ENCODE measurements around the gene ELF2. TPM values are rescaled to one million over a fixed set of nuclear protein-coding genes. Genes with fewer than 3 reads are reported as not detected.

ELF2 gene
- total RNA-seq, 1 donor from 2014 or later, result 48.0 TPM

DNA sequence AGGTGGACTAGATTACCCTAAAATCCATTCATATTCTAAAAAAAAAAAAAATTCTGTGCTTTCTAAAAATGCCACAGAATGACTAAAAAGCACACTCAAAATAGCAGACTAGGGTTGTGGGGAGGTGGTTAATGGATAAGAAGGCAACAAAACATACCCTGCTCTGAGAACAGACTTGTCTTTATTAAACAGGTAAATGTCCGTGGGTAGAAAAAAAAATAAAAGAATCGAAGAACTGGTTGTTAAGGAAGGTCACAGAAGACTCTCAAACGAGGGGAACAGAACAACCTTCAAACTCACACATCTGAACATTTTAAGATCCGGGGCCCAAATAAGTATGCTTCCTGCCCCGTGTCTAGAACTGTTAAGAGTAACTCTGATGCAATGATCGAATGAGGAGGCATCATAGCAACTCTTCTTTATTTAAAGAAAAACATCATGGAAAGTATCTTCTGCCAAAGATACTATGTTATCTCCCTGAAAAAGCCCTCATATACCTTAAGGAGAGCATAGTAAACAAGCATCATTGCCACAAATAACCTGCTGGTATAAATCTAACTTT is 68.4 kb downstream of the ELF2 start:
- H3K27me3 Mint-ChIP-seq (ENCODE audit: unreplicated experiment), result peaks cover 2% of the 10 kb centered on the region
- no peaks in the 10 kb centered on the region for H3K36me3 Mint-ChIP-seq (ENCODE audit: low read depth, unreplicated experiment)
- H3K9me3 Mint-ChIP-seq (ENCODE audit: unreplicated experiment), result no peaks in the 10 kb centered on the region
- peaks cover 2% of the 10 kb centered on the region for H3K4me1 Mint-ChIP-seq (ENCODE audit: unreplicated experiment)
- peak overlapping the region; percentile 17 for H3K27ac Mint-ChIP-seq (ENCODE audit: unreplicated experiment)
- DNase-seq (ENCODE audit: low spot score), result no peak
- H3K4me3 Mint-ChIP-seq (ENCODE audit: unreplicated experiment), result no peak overlapping the region
- TF ChIP-seq CTCF (IDR thresholded peaks at IDR 0.05; ENCODE audit: unreplicated experiment), result no peak

GRCh38 chr4:139099366-139099982 is 77.5 kb downstream of the ELF2 start:
- H3K27me3 Mint-ChIP-seq (ENCODE audit: unreplicated experiment), result no peaks in the 10 kb centered on the region
- no peak overlapping the region for H3K4me3 Mint-ChIP-seq (ENCODE audit: unreplicated experiment)
- no peaks in the 10 kb centered on the region for H3K36me3 Mint-ChIP-seq (ENCODE audit: low read depth, unreplicated experiment)
- H3K9me3 Mint-ChIP-seq (ENCODE audit: unreplicated experiment), result no peaks in the 10 kb centered on the region
- H3K27ac Mint-ChIP-seq (ENCODE audit: unreplicated experiment), result no peak overlapping the region
- no peaks in the 10 kb centered on the region for H3K4me1 Mint-ChIP-seq (ENCODE audit: unreplicated experiment)
- peak; percentile 71 for DNase-seq (ENCODE audit: low spot score)
- peak; percentile 83 for TF ChIP-seq CTCF (IDR thresholded peaks at IDR 0.05; ENCODE audit: unreplicated experiment)

- no peak for TF ChIP-seq CTCF (IDR thresholded peaks at IDR 0.05; ENCODE audit: unreplicated experiment)
- Mint-ChIP-seq H3K27ac (ENCODE audit: unreplicated experiment) (no peak overlapping the region), H3K4me1 (ENCODE audit: unreplicated experiment) (no peaks in the 10 kb centered on the region), H3K27me3 (ENCODE audit: unreplicated experiment) (no peaks in the 10 kb centered on the region), H3K36me3 (ENCODE audit: low read depth, unreplicated experiment) (no peaks in the 10 kb centered on the region), H3K9me3 (ENCODE audit: unreplicated experiment) (no peaks in the 10 kb centered on the region), H3K4me3 (ENCODE audit: unreplicated experiment) (no peak overlapping the region)
- no peak for DNase-seq (ENCODE audit: low spot score)
Measured at GRCh38 chr4:139092271-139092670, 84.7 kb downstream of the ELF2 start.

DNA sequence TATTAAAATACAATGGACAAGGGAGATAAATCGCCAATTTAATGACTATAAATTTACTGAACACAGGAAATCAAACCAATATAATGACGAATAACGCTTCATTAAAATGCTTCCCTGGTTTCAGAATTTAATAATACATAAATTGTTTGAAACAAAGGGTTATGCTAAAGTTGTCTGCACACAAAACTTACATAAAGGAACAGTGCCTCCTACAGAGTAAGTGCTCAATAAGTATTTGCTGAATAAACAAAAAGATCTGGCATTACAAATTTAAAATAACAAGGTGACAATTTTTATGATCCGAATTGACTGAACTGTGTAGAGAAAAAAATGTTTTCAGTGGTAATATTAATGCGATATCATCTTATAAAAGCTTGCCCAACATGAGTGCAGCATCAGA is 91.9 kb downstream of the ELF2 start:
- H3K9me3 Mint-ChIP-seq (ENCODE audit: unreplicated experiment), result no peaks in the 10 kb centered on the region
- peaks cover 10% of the 10 kb centered on the region for H3K27me3 Mint-ChIP-seq (ENCODE audit: unreplicated experiment)
- H3K4me1 Mint-ChIP-seq (ENCODE audit: unreplicated experiment), result peaks cover 36% of the 10 kb centered on the region
- H3K36me3 Mint-ChIP-seq (ENCODE audit: low read depth, unreplicated experiment), result peaks cover 9% of the 10 kb centered on the region
- peak overlapping the region; percentile 94 for H3K27ac Mint-ChIP-seq (ENCODE audit: unreplicated experiment)
- H3K4me3 Mint-ChIP-seq (ENCODE audit: unreplicated experiment), result peak overlapping the region; percentile 95
- no peak for DNase-seq (ENCODE audit: low spot score)
- no peak for TF ChIP-seq CTCF (IDR thresholded peaks at IDR 0.05; ENCODE audit: unreplicated experiment)

DNA sequence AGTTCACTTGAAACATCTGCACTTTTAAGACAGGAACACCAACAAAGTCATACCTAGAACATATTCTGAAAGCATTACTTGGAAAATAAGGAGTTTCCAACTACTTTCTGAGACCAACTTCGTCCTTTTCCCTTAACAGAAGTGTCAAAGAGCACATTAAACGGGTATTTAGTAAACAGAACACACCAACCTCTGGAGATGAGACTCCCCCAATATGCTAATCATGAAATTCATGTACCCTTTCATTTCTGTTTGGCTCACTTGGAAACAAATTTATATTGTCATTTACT is 92.3 kb downstream of the ELF2 start:
- H3K27me3 Mint-ChIP-seq (ENCODE audit: unreplicated experiment), result peaks cover 10% of the 10 kb centered on the region
- peaks cover 36% of the 10 kb centered on the region for H3K4me1 Mint-ChIP-seq (ENCODE audit: unreplicated experiment)
- no peak for DNase-seq (ENCODE audit: low spot score)
- peaks cover 9% of the 10 kb centered on the region for H3K36me3 Mint-ChIP-seq (ENCODE audit: low read depth, unreplicated experiment)
- H3K4me3 Mint-ChIP-seq (ENCODE audit: unreplicated experiment), result peak overlapping the region; percentile 95
- TF ChIP-seq CTCF (IDR thresholded peaks at IDR 0.05; ENCODE audit: unreplicated experiment), result no peak
- peak overlapping the region; percentile 94 for H3K27ac Mint-ChIP-seq (ENCODE audit: unreplicated experiment)
- H3K9me3 Mint-ChIP-seq (ENCODE audit: unreplicated experiment), result no peaks in the 10 kb centered on the region
